A673 (cell line): ENCODE data around the gene NUP93. TPM values are rescaled to one million over a fixed set of nuclear protein-coding genes. Genes with fewer than 3 reads are reported as not detected.

Experiments
- BruUV-seq: library from RNA; stranded (reverse); fragments of 400-500 nt; replicated peaks from 2 replicates; lab custom pipeline; 2021; lab: Mats Ljungman, UMichigan
- CTCF ChIA-PET: fragments of 300-600 bp; sonication (Branson Sonifier 250); formaldehyde crosslinking; loops from one replicate; lab custom pipeline; 2022; ENCODE audit warnings: antibody characterized with exemption; lab: Charles Lee
- POLR2A ChIA-PET: fragments of 300-600 bp; sonication (Branson Sonifier 250); formaldehyde crosslinking; loops from one replicate; lab custom pipeline; 2022; ENCODE audit warnings: antibody characterized with exemption; ENCODE audit not compliant: low non-redundant PET; lab: Charles Lee
- DNase-seq: peaks from one replicate; pipeline ENCODE4 v3.0.0-alpha.2; 2015; ENCODE audit warnings: low spot score
- H3K27ac ChIP-seq: fragments of 200-600 bp; sonication (generic); 2 replicates; pipeline ENCODE4 v1.5.1; 2016; ENCODE audit warnings: mixed run types, low read depth, mild to moderate bottlenecking, mixed read lengths, antibody characterized with exemption, low read length; ENCODE audit not compliant: poor library complexity, severe bottlenecking
- H3K27me3 ChIP-seq: fragments of 200-600 bp; sonication (generic); replicated peaks from 2 replicates; pipeline ENCODE4 v1.6.1; 2017; ENCODE audit warnings: mixed run types, low read depth, mild to moderate bottlenecking, mixed read lengths, antibody characterized with exemption, low read length; ENCODE audit not compliant: insufficient read depth, poor library complexity
- H3K36me3 ChIP-seq: fragments of 200-600 bp; sonication (generic); 2 replicates; pipeline ENCODE4 v1.6.1; 2016; ENCODE audit warnings: mixed run types, mild to moderate bottlenecking, mixed read lengths, antibody characterized with exemption, low read length; ENCODE audit not compliant: insufficient read depth, poor library complexity, severe bottlenecking
- H3K4me1 ChIP-seq: fragments of 200-600 bp; sonication (generic); 2 replicates; pipeline ENCODE4 v1.6.1; 2017; ENCODE audit warnings: mixed run types, mild to moderate bottlenecking, mixed read lengths, antibody characterized with exemption, low read length; ENCODE audit not compliant: insufficient read depth, poor library complexity, severe bottlenecking
- H3K4me3 ChIP-seq: fragments of 200-600 bp; sonication (generic); 2 replicates; pipeline ENCODE4 v1.5.1; 2016; ENCODE audit warnings: low read depth, mixed run types, mild to moderate bottlenecking, mixed read lengths, low read length; ENCODE audit not compliant: poor library complexity, severe bottlenecking
- H3K9me3 ChIP-seq: fragments of 200-600 bp; sonication (generic); 2 replicates; pipeline ENCODE4 v1.6.1; 2016; ENCODE audit warnings: mixed run types, low read depth, mild to moderate bottlenecking, mixed read lengths, antibody characterized with exemption, low read length; ENCODE audit not compliant: poor library complexity, severe bottlenecking
- CTCF ChIP-seq: fragments of 300-800, 200-600 bp; sonication (generic); conservative IDR thresholded peaks from 2 replicates; pipeline ENCODE4 v1.5.1; 2017; ENCODE audit warnings: low read depth, mild to moderate bottlenecking, antibody characterized with exemption, low read length, moderate library complexity, mixed read lengths
- EZH2 ChIP-seq: fragments of 200-600 bp; sonication (generic); IDR thresholded peaks from 2 replicates; pipeline ENCODE4 v1.6.1; 2017; ENCODE audit warnings: borderline replicate concordance, low read depth, mild to moderate bottlenecking, mixed read lengths, antibody characterized with exemption, low read length; ENCODE audit not compliant: poor library complexity, severe bottlenecking
- intact Hi-C: fragments of 100-400 bp; cut with micrococcal nuclease; formaldehyde crosslinking; loops from one replicate; pipeline ENCODE4 v1.10.0; 2022; ENCODE audit not compliant: unreplicated experiment
- total RNA-seq: library from RNA; stranded (reverse); gene quantifications from 2 replicates; pipeline ENCODE4 v1.2.3, GENCODE V29; 2021

The NUP93 gene
- total RNA-seq, 1 experiment from 2014 or later, result 155 TPM

GRCh38 chr16:56877486-56878182, 147.7 kb downstream of the NUP93 start:
- POLR2A ChIA-PET, result no interaction called here

GRCh38 chr16:56878282-56878854, 148.4 kb downstream of the NUP93 start:
- ChIA-PET POLR2A (no interaction called here), CTCF (no interaction called here)
- no peaks in the 10 kb centered on the region for H3K4me1 ChIP-seq
- intact Hi-C loops, result no loop called here
- BruUV-seq, result no TSS peak
- TF ChIP-seq EZH2 (no peak), CTCF (no peak)
- DNase-seq, result no peak
- H3K9me3 ChIP-seq, result no peaks in the 10 kb centered on the region
- H3K4me3 ChIP-seq, result no peak overlapping the region
- H3K27me3 ChIP-seq, result no peaks in the 10 kb centered on the region
- no peaks in the 10 kb centered on the region for H3K36me3 ChIP-seq
- H3K27ac ChIP-seq, result no peak overlapping the region

More at GRCh38 chr16:56877486-56878182, 147.7 kb downstream of the NUP93 start:
- DNase-seq, result no peak
- no peaks in the 10 kb centered on the region for H3K4me1 ChIP-seq
- H3K27ac ChIP-seq, result no peak overlapping the region
- intact Hi-C loops, result no loop called here
- H3K27me3 ChIP-seq, result no peaks in the 10 kb centered on the region
- no TSS peak for BruUV-seq
- H3K4me3 ChIP-seq, result no peak overlapping the region
- no peaks in the 10 kb centered on the region for H3K9me3 ChIP-seq
- no peaks in the 10 kb centered on the region for H3K36me3 ChIP-seq
- CTCF ChIA-PET, result no interaction called here
- TF ChIP-seq EZH2 (no peak), CTCF (no peak)

- intact Hi-C loops, result no loop called here
- H3K9me3 ChIP-seq, result no peaks in the 10 kb centered on the region
- TF ChIP-seq CTCF, result no peak
- TF ChIP-seq EZH2, result no peak
- CTCF ChIA-PET, result no interaction called here
- POLR2A ChIA-PET, result no interaction called here
- H3K36me3 ChIP-seq, result no peaks in the 10 kb centered on the region
- no peak for DNase-seq
- H3K4me1 ChIP-seq, result no peaks in the 10 kb centered on the region
- H3K4me3 ChIP-seq, result no peak overlapping the region
- no peak overlapping the region for H3K27ac ChIP-seq
- no TSS peak for BruUV-seq
- no peaks in the 10 kb centered on the region for H3K27me3 ChIP-seq
Measured at GRCh38 chr16:56879276-56879675, 149.3 kb downstream of the NUP93 start.
